Activated CD4-positive, alpha-beta T cell treated with anti-CD3 and anti-CD28 coated beads, Interleukin-2, amount 10 ng/mL, durations not matched to agents 7 days and 5 days (primary cell): ENCODE measurements around the gene DNHD1. TPM values are rescaled to one million over a fixed set of nuclear protein-coding genes. Genes with fewer than 3 reads are reported as not detected.

Experiments
- total RNA-seq, 2 experiments: library from RNA; stranded (reverse); gene quantifications; one replicate each; pipeline ENCODE4 v1.2.3, GENCODE V29; 2021

The DNHD1 gene
- total RNA-seq, 2 experiments from 2014 or later, result 15.8 to 18.0 TPM

Other genes with a start within 250 kb of the DNHD1 start
- not detected for gene CCKBR, start 237.4 kb upstream of the DNHD1 start, total RNA-seq
- 1 to 10 TPM; 1.9 to 2.7 TPM for gene CAVIN3, start 176.8 kb upstream of the DNHD1 start, total RNA-seq
- 10 to 100 TPM; 46.1 to 53.6 TPM for gene SMPD1, start 106.8 kb upstream of the DNHD1 start, total RNA-seq
- gene APBB1, start 78.2 kb upstream of the DNHD1 start, total RNA-seq, result 10 to 100 TPM; 58.2 to 61.3 TPM
- under 1 TPM in 1 of 2 experiments, not detected in 1; 0.35 TPM for gene HPX, start 56.3 kb upstream of the DNHD1 start, total RNA-seq
- gene TRIM3, start 23.3 kb upstream of the DNHD1 start, total RNA-seq, result 1 to 10 TPM; 6.8 to 8.4 TPM
- gene ARFIP2, start 15.9 kb upstream of the DNHD1 start, total RNA-seq, result 10 to 100 TPM; 39.0 to 40.6 TPM
- 10 to 100 TPM; 25.6 to 27.0 TPM for gene TIMM10B, start 15.8 kb upstream of the DNHD1 start, total RNA-seq
- 10 to 100 TPM; 23.0 to 27.1 TPM for gene RRP8, start 106.3 kb downstream of the DNHD1 start, total RNA-seq
- gene ILK, start 106.5 kb downstream of the DNHD1 start, total RNA-seq, result 100 to 1,000 TPM; 155 to 163 TPM
- 100 to 1,000 TPM; 138 to 156 TPM for gene TAF10, start 114.9 kb downstream of the DNHD1 start, total RNA-seq
- 100 to 1,000 TPM in 1 of 2 experiments, 10 to 100 TPM in 1; 90.1 to 105 TPM for gene TPP1, start 122.1 kb downstream of the DNHD1 start, total RNA-seq
- gene DCHS1, start 158.5 kb downstream of the DNHD1 start, total RNA-seq, result under 1 TPM; 0.35 to 0.40 TPM
- gene MRPL17, start 186.1 kb downstream of the DNHD1 start, total RNA-seq, result 10 to 100 TPM; 50.0 to 56.0 TPM